ENCODE results near the gene PSTK.
A peak's percentile ranks its signal among the peaks of the same experiment; 100 is the strongest.

The PSTK gene

GRCh38 chr10:122980209-122981065 is at the start of gene PSTK:
TSS of gene PSTK (plus strand) at chr10:122980401. CDS start at chr10:122980480, 79 bp downstream.
- peak; percentile 76 for DNase-seq (ENCODE audit: low read depth in 2 of 2)

- DNase-seq (ENCODE audit: low read depth in 2 of 2) = no peak
Measured at GRCh38 chr10:122931088-122931906, 48.9 kb upstream of the PSTK start.

- DNase-seq (ENCODE audit: low read depth in 2 of 2) = no peak
Measured at GRCh38 chr10:122939133-122939855, 40.9 kb upstream of the PSTK start.

DNA sequence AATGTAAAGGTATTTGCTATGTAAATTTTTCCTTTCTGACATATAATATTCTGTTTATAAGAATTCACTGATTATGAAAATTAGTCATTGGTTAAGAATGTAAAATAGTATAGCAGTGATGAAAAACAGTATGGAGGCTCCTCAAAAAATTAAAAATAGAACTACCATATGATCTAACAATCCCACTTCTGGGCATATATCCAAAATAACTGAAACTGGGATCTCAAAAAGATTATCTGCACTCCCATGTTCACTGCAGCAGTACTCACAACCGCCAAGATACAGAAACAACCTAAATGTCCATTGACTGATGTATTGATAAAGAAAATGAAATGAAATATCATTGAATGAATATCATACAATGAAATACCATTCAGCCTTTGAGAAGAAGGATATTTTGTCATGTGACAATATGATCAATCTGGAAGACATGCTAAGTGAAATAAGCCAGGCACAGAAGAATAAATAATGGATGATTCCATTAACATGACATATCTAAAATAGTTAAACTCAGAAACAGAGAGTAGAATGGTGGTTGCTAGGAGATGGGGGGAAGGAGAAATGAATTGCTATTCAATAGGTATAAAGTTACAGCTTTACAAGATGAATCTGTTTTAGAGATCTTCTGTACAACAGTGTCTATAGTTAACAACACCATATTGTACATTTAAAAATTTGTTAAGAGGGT is 40.2 kb upstream of the PSTK start:
- no peak for DNase-seq (ENCODE audit: low read depth in 2 of 2)

DNA sequence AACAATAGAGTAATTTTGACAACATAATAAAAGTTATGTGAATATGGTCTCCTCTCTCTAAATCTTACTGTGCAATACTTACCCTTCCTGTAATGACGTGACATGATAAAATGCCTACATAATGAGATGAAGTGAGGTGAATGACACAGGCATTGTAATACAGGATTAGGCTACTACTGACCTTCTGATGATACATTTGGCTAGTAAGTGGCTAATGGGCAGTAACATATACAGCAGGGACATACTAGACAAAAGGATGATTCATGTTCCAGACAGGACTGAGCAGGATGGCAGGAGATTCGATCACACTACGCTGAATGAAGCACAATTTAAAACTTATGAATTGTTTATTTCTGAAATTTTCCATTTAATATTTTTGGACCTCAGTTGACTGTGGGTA is 30.9 kb upstream of the PSTK start:
- no peak for DNase-seq (ENCODE audit: low read depth in 2 of 2)

- peak; percentile 97 for DNase-seq (ENCODE audit: low read depth in 2 of 2)
Measured at GRCh38 chr10:122953902-122954730, 26.1 kb upstream of the PSTK start, which contains the start of gene C10orf88. TSS of gene C10orf88 (minus strand) at chr10:122954227. CDS start at chr10:122954178, 49 bp downstream.

GRCh38 chr10:122954731-122955050 is 25.5 kb upstream of the PSTK start:
- DNase-seq (ENCODE audit: low read depth in 2 of 2) = no peak

- DNase-seq (ENCODE audit: low read depth in 2 of 2) = no peak
Measured at GRCh38 chr10:122955892-122956291, 24.3 kb upstream of the PSTK start.

- no peak for DNase-seq (ENCODE audit: low read depth in 2 of 2)
Measured at GRCh38 chr10:122957474-122957873, 22.7 kb upstream of the PSTK start.

DNA sequence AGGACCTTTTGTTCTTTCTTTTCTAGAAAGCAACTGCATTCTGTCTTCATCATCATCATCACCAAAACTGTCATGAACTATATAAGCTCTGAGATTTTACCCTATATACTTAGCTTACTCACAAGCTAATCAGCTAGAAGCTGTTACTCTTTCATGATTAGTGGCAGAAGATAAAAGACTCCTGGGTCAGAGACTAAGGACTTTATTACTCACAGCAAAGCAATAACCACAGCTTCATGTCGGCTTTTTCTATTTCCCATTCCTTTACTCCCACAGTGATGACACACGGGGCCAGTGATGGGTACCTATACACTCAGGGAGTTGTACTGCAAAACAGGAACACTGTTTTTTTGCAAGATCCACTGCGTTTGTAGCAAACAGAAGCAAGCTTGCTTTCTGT is 17.8 kb upstream of the PSTK start:
- no peak for DNase-seq (ENCODE audit: low read depth in 2 of 2)

DNA sequence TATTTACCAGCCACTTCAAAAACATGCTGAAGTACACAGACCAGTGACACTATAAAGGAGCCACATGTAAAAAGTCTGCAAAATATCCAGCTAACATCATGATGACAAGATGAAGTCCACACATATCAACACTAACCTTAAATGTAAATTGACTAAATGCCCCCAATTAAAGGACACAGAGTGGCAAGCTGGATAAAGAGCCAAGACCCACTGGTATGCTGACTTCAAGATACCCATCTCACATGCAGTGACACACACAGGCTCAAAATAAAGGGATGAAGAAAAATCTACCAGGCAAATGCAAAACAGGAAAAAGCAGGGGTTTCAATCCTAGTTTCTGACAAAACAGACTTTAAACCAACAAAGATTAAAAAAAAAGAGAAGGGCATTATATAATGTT is 13.3 kb upstream of the PSTK start:
- no peak for DNase-seq (ENCODE audit: low read depth in 2 of 2)

DNA sequence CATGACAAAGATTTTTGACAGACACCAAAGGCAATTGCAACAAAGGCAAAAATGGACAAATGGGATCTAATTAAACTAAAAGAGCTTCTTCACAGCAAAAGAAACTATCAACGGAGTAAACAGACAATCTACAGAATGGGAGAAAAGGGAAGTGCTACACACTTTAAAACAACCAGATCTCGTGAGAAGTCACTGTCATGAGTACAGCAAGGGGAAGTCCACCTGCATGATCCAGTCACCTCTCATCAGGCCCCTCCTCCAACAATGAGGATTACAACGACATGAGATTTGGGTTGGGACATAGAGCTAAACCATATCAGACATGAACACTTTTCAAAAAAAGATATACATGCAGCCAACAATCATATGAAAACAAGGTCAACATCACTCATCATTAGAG is 11.5 kb upstream of the PSTK start:
- DNase-seq (ENCODE audit: low read depth in 2 of 2) = no peak

GRCh38 chr10:122974023-122974422 is 6.2 kb upstream of the PSTK start:
- DNase-seq (ENCODE audit: low read depth in 2 of 2) = no peak

DNA sequence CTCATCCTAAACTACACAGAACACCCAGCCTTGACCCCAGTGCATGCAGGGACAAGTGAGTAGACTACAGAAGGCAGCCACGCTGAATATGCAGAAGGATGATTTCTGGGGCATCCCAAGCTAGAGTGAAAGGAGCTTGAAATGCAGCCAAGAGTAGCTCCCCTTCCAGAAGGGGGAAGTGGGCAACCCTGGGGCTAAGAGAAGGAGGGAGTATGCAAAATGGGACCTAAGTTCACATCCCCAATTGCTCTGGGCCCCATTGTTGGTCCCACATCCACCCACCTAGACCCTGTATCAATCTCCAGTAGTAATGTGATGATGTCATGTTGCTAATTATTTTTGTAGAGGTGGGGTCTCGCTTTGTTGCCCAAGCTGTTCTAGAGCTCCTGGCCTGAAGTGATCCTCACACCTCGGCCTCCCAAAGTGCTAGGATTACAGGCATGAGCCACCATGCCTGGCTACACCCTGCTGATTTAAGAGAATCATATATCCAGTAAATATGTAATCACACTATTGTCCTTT is 5.6 kb upstream of the PSTK start:
- no peak for DNase-seq (ENCODE audit: low read depth in 2 of 2)

- DNase-seq (ENCODE audit: low read depth in 2 of 2) = no peak
Measured at GRCh38 chr10:122981066-122981464, 864 bp downstream of the PSTK start.

DNA sequence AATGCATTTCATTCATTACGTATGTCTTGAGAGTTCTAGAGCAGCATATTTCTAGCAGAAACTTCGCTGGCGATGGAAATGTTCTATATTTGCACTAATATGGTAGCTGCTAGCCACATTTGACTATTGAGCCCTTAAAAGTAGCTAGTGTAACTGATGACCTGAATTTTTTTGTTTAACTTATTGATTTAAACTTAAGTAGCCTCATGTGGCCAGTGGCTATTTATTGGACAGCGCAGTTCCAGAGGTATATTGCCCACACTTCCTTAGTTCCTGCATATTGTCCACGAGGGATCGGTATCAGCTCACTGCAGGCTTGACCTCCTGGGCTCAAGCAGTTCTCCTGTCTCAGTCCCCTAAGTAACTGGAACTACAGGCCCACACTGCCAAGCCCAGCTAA is 3.7 kb downstream of the PSTK start:
- DNase-seq (ENCODE audit: low read depth in 2 of 2) = no peak

DNA sequence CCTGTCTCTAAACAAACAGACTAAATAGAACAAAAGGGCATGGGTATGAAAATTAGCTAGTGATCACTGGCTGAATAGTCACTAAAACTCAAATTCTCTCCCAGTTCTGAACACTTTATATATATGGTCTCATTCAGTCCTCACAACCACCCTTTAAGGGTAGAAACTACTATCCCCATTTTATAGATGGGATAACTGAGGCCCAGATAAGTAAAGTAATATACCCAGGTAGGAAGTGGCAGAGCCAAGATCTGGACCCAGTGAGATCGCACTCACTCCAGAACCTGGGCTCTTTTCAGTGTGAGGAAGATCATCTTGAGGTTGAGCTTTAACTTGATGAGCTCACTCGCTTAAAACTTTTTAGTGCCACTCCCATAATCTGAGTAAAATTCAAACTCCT is 4.5 kb downstream of the PSTK start:
- no peak for DNase-seq (ENCODE audit: low read depth in 2 of 2)

DNA sequence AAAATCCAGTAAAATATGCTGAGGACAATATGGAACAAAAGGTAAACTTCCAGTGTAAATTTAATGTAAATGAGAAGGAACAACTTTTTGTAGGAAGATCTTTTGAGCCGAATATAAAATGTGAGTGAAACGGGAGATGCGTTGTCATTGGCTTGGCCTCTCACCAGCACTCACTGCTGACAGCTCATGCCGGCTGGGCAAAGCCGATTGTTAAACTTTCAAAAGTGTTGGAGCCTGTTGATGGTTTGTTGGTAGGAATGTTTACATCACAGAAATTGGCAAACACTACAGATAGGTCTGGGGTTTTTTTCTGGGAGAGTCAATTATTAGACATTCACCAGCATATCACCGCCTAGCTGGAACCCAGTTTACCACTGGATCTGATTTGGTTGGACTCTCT is 6.1 kb downstream of the PSTK start:
- no peak for DNase-seq (ENCODE audit: low read depth in 2 of 2)

GRCh38 chr10:122988501-122988900 is 8.3 kb downstream of the PSTK start:
- no peak for DNase-seq (ENCODE audit: low read depth in 2 of 2)

- no peak for DNase-seq (ENCODE audit: low read depth in 2 of 2)
Measured at GRCh38 chr10:122990278-122990677, 10.1 kb downstream of the PSTK start.
